ENCODE results near the gene SUMO1.

SUMO1 gene

DNA sequence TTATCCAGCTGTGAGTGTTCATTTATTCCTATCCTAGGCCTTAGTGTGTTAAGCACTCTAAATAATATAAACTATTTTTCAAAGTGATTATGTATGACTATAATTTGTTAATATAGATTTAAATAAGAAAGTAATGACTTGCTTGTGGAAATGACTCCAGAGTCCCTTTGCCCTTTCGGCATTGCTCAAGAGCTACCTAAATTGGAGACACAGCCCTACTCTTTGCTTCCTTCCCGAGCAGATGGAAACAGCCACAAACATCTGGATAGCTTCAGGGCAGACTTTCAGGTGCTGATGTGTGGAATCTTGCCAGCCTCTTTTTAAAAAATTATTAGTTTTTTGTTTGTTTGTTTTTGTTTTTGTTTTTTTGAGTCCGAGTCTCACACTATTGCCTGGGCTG is 44.0 kb downstream of the SUMO1 start:
- no peaks in the 10 kb centered on the region for H3K9me3 ChIP-seq
- peaks cover 3 to 4% of the 10 kb centered on the region in 2 experiments for H3K4me1 ChIP-seq (ENCODE audit: control insufficient read depth in 1 of 2, insufficient read depth in 1 of 2, low read depth in 1 of 2, low read length in 1 of 2)
- H3K27ac ChIP-seq = no peak overlapping the region
- TF ChIP-seq, protein P1, sequence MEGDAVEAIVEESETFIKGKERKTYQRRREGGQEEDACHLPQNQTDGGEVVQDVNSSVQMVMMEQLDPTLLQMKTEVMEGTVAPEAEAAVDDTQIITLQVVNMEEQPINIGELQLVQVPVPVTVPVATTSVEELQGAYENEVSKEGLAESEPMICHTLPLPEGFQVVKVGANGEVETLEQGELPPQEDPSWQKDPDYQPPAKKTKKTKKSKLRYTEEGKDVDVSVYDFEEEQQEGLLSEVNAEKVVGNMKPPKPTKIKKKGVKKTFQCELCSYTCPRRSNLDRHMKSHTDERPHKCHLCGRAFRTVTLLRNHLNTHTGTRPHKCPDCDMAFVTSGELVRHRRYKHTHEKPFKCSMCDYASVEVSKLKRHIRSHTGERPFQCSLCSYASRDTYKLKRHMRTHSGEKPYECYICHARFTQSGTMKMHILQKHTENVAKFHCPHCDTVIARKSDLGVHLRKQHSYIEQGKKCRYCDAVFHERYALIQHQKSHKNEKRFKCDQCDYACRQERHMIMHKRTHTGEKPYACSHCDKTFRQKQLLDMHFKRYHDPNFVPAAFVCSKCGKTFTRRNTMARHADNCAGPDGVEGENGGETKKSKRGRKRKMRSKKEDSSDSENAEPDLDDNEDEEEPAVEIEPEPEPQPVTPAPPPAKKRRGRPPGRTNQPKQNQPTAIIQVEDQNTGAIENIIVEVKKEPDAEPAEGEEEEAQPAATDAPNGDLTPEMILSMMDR (IDR thresholded peaks at IDR 0.05) = no peak
- H3K27me3 ChIP-seq = no peaks in the 10 kb centered on the region
- H3K36me3 ChIP-seq = no peaks in the 10 kb centered on the region
- H3K4me3 ChIP-seq (ENCODE audit: low read depth in 1 of 2, low read length in 1 of 2) = no peak overlapping the region

DNA sequence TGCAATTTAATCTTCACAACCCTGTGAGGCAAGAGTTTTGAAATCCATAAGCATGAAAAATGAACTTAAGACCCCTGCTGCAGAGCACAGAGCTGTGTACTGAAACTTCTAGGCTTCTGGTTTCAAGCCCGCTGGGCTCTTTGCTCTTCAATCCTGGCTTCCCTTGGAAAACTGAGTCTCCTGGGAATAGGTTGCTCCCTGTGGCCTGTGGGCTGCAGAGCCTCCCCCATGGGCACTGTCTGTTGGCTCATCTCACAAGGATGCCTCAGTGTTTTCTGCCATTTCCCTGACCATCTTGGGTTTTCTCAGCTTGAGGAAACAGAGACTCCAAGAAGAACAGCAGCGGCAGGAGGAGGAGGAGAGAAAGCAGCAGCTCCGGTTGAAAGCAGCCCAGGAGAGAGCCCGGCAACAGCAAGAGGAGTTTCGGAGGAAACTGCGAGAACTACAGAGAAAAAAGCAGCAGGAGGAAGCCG is 44.5 kb downstream of the SUMO1 start:
- no peaks in the 10 kb centered on the region for H3K27me3 ChIP-seq
- H3K4me1 ChIP-seq (ENCODE audit: control insufficient read depth in 1 of 2, insufficient read depth in 1 of 2, low read depth in 1 of 2, low read length in 1 of 2) = peaks cover 3 to 4% of the 10 kb centered on the region in 2 experiments
- H3K9me3 ChIP-seq = no peaks in the 10 kb centered on the region
- no peak overlapping the region for H3K27ac ChIP-seq
- no peaks in the 10 kb centered on the region for H3K36me3 ChIP-seq
- TF ChIP-seq, protein P1 (IDR thresholded peaks at IDR 0.05) = no peak
- H3K4me3 ChIP-seq (ENCODE audit: low read depth in 1 of 2, low read length in 1 of 2) = no peak overlapping the region

DNA sequence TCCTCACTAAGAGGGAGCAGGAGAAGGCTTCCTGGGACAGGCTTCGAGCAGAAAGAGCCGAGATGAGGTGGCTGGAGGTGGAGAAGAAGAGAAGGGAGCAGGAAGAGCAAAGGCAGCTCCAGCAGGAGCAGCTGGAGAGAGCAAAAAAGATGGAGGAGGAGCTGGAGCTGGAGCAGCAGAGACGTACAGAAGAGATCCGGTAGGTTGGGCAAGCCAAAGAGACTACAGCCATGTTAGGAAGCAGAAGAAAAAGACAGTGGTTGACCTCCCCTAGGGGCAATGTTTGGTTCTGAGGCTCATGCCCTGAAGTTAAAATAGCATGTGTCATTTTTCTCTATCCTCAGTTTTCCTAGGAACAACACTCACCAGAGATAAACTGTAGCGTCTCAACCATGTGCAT is 45.1 kb downstream of the SUMO1 start:
- no peak overlapping the region for H3K4me3 ChIP-seq (ENCODE audit: low read depth in 1 of 2, low read length in 1 of 2)
- H3K36me3 ChIP-seq = no peaks in the 10 kb centered on the region
- H3K27me3 ChIP-seq = peaks cover 6% of the 10 kb centered on the region
- peaks cover 3 to 4% of the 10 kb centered on the region in 2 experiments for H3K4me1 ChIP-seq (ENCODE audit: control insufficient read depth in 1 of 2, insufficient read depth in 1 of 2, low read depth in 1 of 2, low read length in 1 of 2)
- TF ChIP-seq, protein P1 (IDR thresholded peaks at IDR 0.05) = no peak
- H3K27ac ChIP-seq = no peak overlapping the region
- no peaks in the 10 kb centered on the region for H3K9me3 ChIP-seq

DNA sequence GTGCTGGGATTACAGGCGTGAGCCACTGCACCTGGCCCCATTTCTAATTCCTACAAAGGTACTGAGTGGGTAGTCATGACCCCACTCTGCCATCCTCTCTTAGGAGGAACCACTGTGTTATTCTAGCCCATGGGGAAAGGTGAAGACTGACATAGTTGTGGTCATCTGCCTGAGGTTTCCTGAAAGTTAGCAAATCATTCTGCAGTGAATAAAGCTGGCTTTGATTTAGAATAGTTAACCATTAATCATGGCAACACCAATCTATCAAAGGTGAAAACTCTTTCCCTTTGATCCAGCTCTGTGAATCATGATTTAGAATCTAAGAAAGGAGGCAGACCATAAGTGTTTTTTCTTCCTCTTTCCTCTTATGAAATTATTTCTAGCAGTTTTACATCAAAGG is 50.8 kb downstream of the SUMO1 start:
- H3K36me3 ChIP-seq = no peaks in the 10 kb centered on the region
- no peaks in the 10 kb centered on the region for H3K9me3 ChIP-seq
- H3K27ac ChIP-seq = no peak overlapping the region
- peaks cover 16% of the 10 kb centered on the region for H3K27me3 ChIP-seq
- H3K4me3 ChIP-seq (ENCODE audit: low read depth in 1 of 2, low read length in 1 of 2) = no peak overlapping the region
- no peaks in the 10 kb centered on the region for H3K4me1 ChIP-seq (ENCODE audit: control insufficient read depth in 1 of 2, insufficient read depth in 1 of 2, low read depth in 1 of 2, low read length in 1 of 2)
- TF ChIP-seq, protein P1 (IDR thresholded peaks at IDR 0.05) = no peak

DNA sequence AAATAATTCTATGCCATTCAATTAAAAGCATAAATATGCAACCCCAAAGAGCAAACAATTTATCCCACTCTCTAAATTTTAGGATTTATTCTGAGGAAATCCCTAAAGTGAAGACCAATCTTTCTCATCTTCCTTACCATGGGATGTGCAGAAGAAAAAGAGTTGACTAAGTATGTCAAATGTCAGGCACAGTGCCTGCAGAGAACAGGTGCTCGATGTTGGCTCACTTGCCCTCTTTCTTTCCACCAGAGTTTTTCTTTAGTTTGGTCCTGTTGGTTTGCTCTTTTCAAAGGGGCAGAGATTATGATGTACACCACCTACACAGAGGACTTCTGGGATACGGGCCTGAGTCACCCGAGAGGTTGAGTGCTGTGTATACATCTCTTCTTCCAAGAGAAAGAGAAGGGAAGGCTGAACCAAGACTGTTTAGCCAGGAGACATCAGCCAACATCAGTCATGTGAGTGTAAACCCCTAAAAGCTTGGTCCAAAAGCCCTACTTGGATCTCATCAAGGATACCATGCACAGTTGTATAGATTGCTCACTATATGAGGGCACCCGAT is 51.7 kb downstream of the SUMO1 start:
- H3K4me3 ChIP-seq (ENCODE audit: low read depth in 1 of 2, low read length in 1 of 2) = no peak overlapping the region
- H3K4me1 ChIP-seq (ENCODE audit: control insufficient read depth in 1 of 2, insufficient read depth in 1 of 2, low read depth in 1 of 2, low read length in 1 of 2) = no peaks in the 10 kb centered on the region
- TF ChIP-seq, protein P1 (IDR thresholded peaks at IDR 0.05) = no peak
- H3K27me3 ChIP-seq = peaks cover 16% of the 10 kb centered on the region
- H3K9me3 ChIP-seq = no peaks in the 10 kb centered on the region
- no peak overlapping the region for H3K27ac ChIP-seq
- no peaks in the 10 kb centered on the region for H3K36me3 ChIP-seq

Measured in neutrophil (primary cell).